K562 (cell line): ENCODE data around the gene CHPF2. TPM values are rescaled to one million over a fixed set of nuclear protein-coding genes. Genes with fewer than 3 reads are reported as not detected.

Experiments
- ATAC-seq: fragments of 200-7000 bp; cut with Tn5 transposase; 3 replicates; pipeline ENCODE4 v1.9.1; 2020; ENCODE audit warnings: moderate library complexity
- BruUV-seq: library from RNA; stranded (reverse); fragments of 400-500 nt; replicated peaks from 2 replicates; lab custom pipeline; 2021; lab: Mats Ljungman, UMichigan
- CTCF ChIA-PET: fragments of 300-600 bp; formaldehyde crosslinking; extraction: SDS; loops from one replicate; lab custom pipeline; 2021; ENCODE audit warnings: low intra/inter-chr PET ratio; lab: Yijun Ruan, JAX
- POLR2A ChIA-PET: fragments of 300-600, 350-650 bp; sonication (Branson Sonifier 250); formaldehyde crosslinking; extraction: SDS; loops from one replicate; lab custom pipeline; 2021; ENCODE audit warnings: antibody characterized with exemption, inconsistent platforms; lab: Yijun Ruan, JAX
- DNase-seq, 4 experiments: peaks; one replicate each; pipeline versions ENCODE4 v3.0.0 to v3.0.0-alpha.2; 2011 to 2018; ENCODE audit warnings: low spot score in 3 of 4, mixed read lengths in 3 of 4; ENCODE audit errors: extremely low read depth in 1 of 4
- FAIRE-seq: peaks from 2 replicates; lab custom pipeline; 2011; peaks lifted over from hg19 to GRCh38; lab: Jason Lieb, UNC
- H2AFZ ChIP-seq: 2 replicates; pipeline ENCODE4 v1.6.0; 2011; ENCODE audit warnings: low read depth, low read length, control low read depth, inconsistent platforms
- H3K27ac ChIP-seq: fragments of 200-600 bp; 3 replicates; pipeline ENCODE4 v1.8.0; 2011; ENCODE audit warnings: low read depth, mild to moderate bottlenecking, control low read depth, inconsistent platforms, low read length, moderate library complexity, mixed read lengths; ENCODE audit errors: extremely low read depth
- H3K27me3 ChIP-seq, 2 experiments: fragments of 300-600 bp in 1 of 2; 2 replicates in 1 of 2; 3 replicates in 1 of 2; pipeline versions ENCODE4 v1.6.0 to v1.8.0; 2011; ENCODE audit warnings: inconsistent platforms in 2 of 2, low read length in 2 of 2, mild to moderate bottlenecking in 1 of 2, mixed read lengths in 1 of 2, moderate library complexity in 1 of 2; ENCODE audit not compliant: control insufficient read depth in 2 of 2, insufficient read depth in 2 of 2
- H3K36me3 ChIP-seq: fragments of 300-600 bp; 3 replicates; pipeline ENCODE4 v1.8.0; 2011; ENCODE audit warnings: mild to moderate bottlenecking, low read length, inconsistent platforms; ENCODE audit not compliant: control insufficient read depth, insufficient read depth
- H3K4me1 ChIP-seq, 2 experiments: fragments of 200-600 bp in 1 of 2; replicated peaks in 1 of 2; 2 replicates in 1 of 2; 3 replicates in 1 of 2; pipeline versions ENCODE4 v1.5.1 to v1.8.0; 2011; ENCODE audit warnings: inconsistent platforms in 2 of 2, low read length in 2 of 2, mild to moderate bottlenecking in 1 of 2, mixed read lengths in 1 of 2, moderate library complexity in 1 of 2; ENCODE audit not compliant: control insufficient read depth in 2 of 2, insufficient read depth in 2 of 2
- H3K4me2 ChIP-seq: 2 replicates; pipeline ENCODE4 v1.6.1; 2011; ENCODE audit warnings: low read length, control low read depth, inconsistent platforms, mixed read lengths; ENCODE audit not compliant: insufficient read depth
- H3K4me3 ChIP-seq: fragments of 200-600 bp; sonication (generic), shearing (Covaris generic); 2 replicates; pipeline ENCODE4 v1.5.1; 2016; ENCODE audit warnings: control low read depth, inconsistent platforms
- H3K79me2 ChIP-seq: fragments of 200-600 bp; 3 replicates; pipeline ENCODE4 v1.8.0; 2011; ENCODE audit warnings: low read length, inconsistent platforms; ENCODE audit not compliant: control insufficient read depth, insufficient read depth
- H3K9ac ChIP-seq, 2 experiments: 2 replicates each; pipeline versions ENCODE4 v1.6.0 to v1.6.1; 2011; ENCODE audit warnings: low read depth in 2 of 2, low read length in 2 of 2, control low read depth in 1 of 2, inconsistent platforms in 1 of 2, mild to moderate bottlenecking in 1 of 2, mixed read lengths in 1 of 2; ENCODE audit not compliant: insufficient read depth in 1 of 2
- H3K9me1 ChIP-seq: one replicate; pipeline ENCODE4 v1.6.0; 2011; ENCODE audit warnings: inconsistent platforms, mild to moderate bottlenecking, low read length, moderate library complexity; ENCODE audit not compliant: control insufficient read depth, insufficient read depth
- H3K9me3 ChIP-seq: replicated peaks from 2 replicates; pipeline ENCODE4 v1.5.1; 2011; ENCODE audit warnings: low read depth, low read length, inconsistent platforms; ENCODE audit not compliant: control insufficient read depth, insufficient read depth
- H4K20me1 ChIP-seq: replicated peaks from 2 replicates; pipeline ENCODE4 v1.6.1; 2011; ENCODE audit warnings: low read length, inconsistent platforms, mixed read lengths; ENCODE audit not compliant: control insufficient read depth, insufficient read depth
- ILK ChIP-seq: fragments of 450-650 bp; IDR thresholded peaks from 2 replicates; pipeline ENCODE4 v1.6.1; 2016; ENCODE audit warnings: missing genetic modification characterization, low read depth, mild to moderate bottlenecking, missing compliant biosample characterization, moderate library complexity, borderline replicate concordance
- MAFF ChIP-seq: IDR thresholded peaks from 2 replicates; pipeline ENCODE4 v1.6.1; 2012; ENCODE audit warnings: low read length, improper control_type of control experiment
- POLR2A ChIP-seq: fragments of 450-650 bp; conservative IDR thresholded peaks from 2 replicates; pipeline ENCODE4 v1.6.1; 2016
- POLR2G ChIP-seq: fragments of 200-400 bp; formaldehyde crosslinking; IDR thresholded peaks from 2 replicates; pipeline ENCODE4 v1.6.1; 2017; ENCODE audit warnings: low read depth, mild to moderate bottlenecking, antibody characterized with exemption, low read length, moderate library complexity
- RHOXF2B ChIP-seq: fragments of 250-450 bp; sonication (Bioruptor Pico); conservative IDR thresholded peaks from 2 replicates; pipeline ENCODE4 v1.5.1; 2021
- ZNF384 ChIP-seq: IDR thresholded peaks from 2 replicates; pipeline ENCODE4 v1.6.1; 2012; ENCODE audit warnings: low read depth, low read length, improper control_type of control experiment
- WGBS: fragments of 100-300 bp; shearing (Covaris generic); methylation state at CpG from one replicate; pipeline ENCODE4 v1.1.6; 2016; ENCODE audit warnings: low coverage, mixed read lengths; ENCODE audit not compliant: insufficient coverage; ENCODE audit errors: missing lambda C conversion rate; 5-methylcytosine and 5-hydroxymethylcytosine counted together
- in situ Hi-C: fragments of 300-500 bp; cut with MboI; formaldehyde crosslinking; loops from 4 replicates; pipeline ENCODE4 v1.15.0; 2018; ENCODE audit warnings: inconsistent platforms, mixed read lengths
- intact Hi-C: fragments of 100-400 bp; cut with micrococcal nuclease; formaldehyde crosslinking; loops from 2 replicates; pipeline ENCODE4 v1.14.2; 2022
- polyA plus RNA-seq, 8 experiments: library from polyadenylated mRNA; depleted of rRNA in 4 of 8; stranded (reverse) in 5 of 8; unstranded in 3 of 8; fragments of >200 nt; fragmentation: Nextera tagmentation in 2 of 8; fragmentation: Illumina TruSeq in 1 of 8; extraction: Ambion mirVana in 2 of 8; extraction: Trizol in 1 of 8; gene quantifications; 2 replicates each; pipeline versions ENCODE4 v1.2.1 to v1.2.3, GENCODE V29; 2011 to 2014; ENCODE audit warnings: inconsistent platforms in 1 of 8, missing spikeins in 1 of 8
- total RNA-seq, 7 experiments: library from RNA; depleted of rRNA in 6 of 7; stranded (reverse); fragments of >200 nt in 6 of 7; fragmentation: Illumina TruSeq in 2 of 7; extraction: Trizol in 2 of 7; gene quantifications; 2 replicates each; pipeline versions ENCODE4 v1.2.1 to v1.2.3, GENCODE V29; 2011 to 2021; ENCODE audit warnings: low replicate concordance in 1 of 7
- TF ChIP-seq, protein P1 (sequence below): fragments of 450-650 bp; IDR thresholded peaks from 2 replicates; pipeline ENCODE4 v1.7.1; 2018; ENCODE audit warnings: mild to moderate bottlenecking, low read depth; ENCODE audit not compliant: partially characterized antibody
- TF ChIP-seq, protein P2 (sequence below): sonication (generic); formaldehyde crosslinking; IDR thresholded peaks from 2 replicates; pipeline ENCODE4 v1.8.0; 2022; ENCODE audit warnings: missing genetic modification reagents, mild to moderate bottlenecking, moderate library complexity, borderline replicate concordance
- TF ChIP-seq, protein P3 (sequence below): fragments of 450-650 bp; IDR thresholded peaks from 2 replicates; pipeline ENCODE4 v1.6.1; 2016; ENCODE audit warnings: low read depth, mild to moderate bottlenecking, moderate library complexity

Gene CHPF2
- total and polyA plus RNA-seq, 9 of the 15 experiments (the other 6 are each of a cell fraction or from before 2014, with no cell fraction given): 0.08 to 32.8 (median 10.5) TPM

DNA sequence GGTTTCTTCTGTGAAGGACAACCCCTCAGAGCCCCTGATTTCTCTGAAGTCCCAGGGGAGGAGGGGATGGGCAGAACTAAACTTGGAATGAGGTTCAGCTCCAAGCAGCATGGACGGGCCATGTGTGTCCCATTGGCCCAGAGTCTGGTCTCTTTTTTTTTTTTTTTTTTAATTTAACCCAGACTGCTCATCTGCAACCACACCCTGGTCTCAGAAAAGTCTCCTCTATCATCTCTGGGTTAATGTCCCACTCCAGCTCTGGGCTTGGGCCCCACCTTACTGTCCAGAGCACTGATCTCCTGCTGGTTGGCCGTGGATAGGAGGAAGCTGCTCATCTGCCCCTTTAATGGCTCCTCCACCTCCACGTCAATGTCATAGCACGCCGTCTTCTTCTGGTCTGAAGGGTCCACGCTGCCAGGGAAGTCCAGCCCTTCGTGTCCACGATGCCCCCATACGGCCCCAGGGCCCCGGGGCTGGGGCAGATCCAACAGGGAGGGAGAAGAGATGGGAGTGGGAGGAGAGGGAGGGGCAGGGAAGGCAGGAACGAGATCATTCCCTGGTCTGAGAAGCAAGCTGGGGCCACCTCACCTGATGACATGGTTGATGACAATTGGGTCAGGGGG lies 7.7 kb downstream of the CHPF2 start:
- intact Hi-C loops: loop anchor here (2.0 to 5.0 kb wide), 2 partner anchors 33 to 48 kb away; no protein-coding TSS in a partner anchor
- DNase-seq (no peak), FAIRE-seq (no peak), ATAC-seq (no peak)
- 50% methylated on average over 10 of the region's 11 CpGs for WGBS
- Histone ChIP-seq H3K4me3 (no peak overlapping the region), H3K4me2 (no peak overlapping the region), H2AFZ (no peak overlapping the region), H3K9ac (no peak overlapping the region), H3K36me3 (peaks cover 32% of the 10 kb centered on the region; the same call in 2 of the 3 replicates), H3K79me2 (peaks cover 1% of the 10 kb centered on the region; the same call in 1 of the 3 replicates), H3K9me1 (peaks cover 6% of the 10 kb centered on the region), H3K27me3 (peaks cover 0 to 7% of the 10 kb centered on the region in 2 experiments; a peak in 1 of 5 replicates), H3K9me3 (no peaks in the 10 kb centered on the region), H3K27ac (no peak overlapping the region), H3K4me1 (peaks cover 12 to 38% of the 10 kb centered on the region in 2 experiments; a peak in 4 of 5 replicates), H4K20me1 (peaks cover 58% of the 10 kb centered on the region)
- no TSS peak for BruUV-seq
- ChIA-PET CTCF (interaction anchor here (0.6 kb wide), 1 partner anchor 11 kb away, joined by 3 read pairs; no protein-coding TSS in a partner anchor), POLR2A (interaction anchor here (0.6 to 3.8 kb wide), 7 partner anchors 11 to 303 kb away, joined by 3 to 36 read pairs (median 3); partner anchors contain the start of gene ABCF2)
- in situ Hi-C loops: no loop called here
- TF ChIP-seq ILK (no peak), RHOXF2B (CRISPR knock-in tag) (no peak), MAFF (no peak), POLR2A (0 out of 2 replicates have a peak, but pooled peaks have one; percentile 21), ZNF384 (peak; percentile 24; the same call in 1 of the 2 replicates), POLR2G (peak; percentile 60)
- TF ChIP-seq, protein P1, sequence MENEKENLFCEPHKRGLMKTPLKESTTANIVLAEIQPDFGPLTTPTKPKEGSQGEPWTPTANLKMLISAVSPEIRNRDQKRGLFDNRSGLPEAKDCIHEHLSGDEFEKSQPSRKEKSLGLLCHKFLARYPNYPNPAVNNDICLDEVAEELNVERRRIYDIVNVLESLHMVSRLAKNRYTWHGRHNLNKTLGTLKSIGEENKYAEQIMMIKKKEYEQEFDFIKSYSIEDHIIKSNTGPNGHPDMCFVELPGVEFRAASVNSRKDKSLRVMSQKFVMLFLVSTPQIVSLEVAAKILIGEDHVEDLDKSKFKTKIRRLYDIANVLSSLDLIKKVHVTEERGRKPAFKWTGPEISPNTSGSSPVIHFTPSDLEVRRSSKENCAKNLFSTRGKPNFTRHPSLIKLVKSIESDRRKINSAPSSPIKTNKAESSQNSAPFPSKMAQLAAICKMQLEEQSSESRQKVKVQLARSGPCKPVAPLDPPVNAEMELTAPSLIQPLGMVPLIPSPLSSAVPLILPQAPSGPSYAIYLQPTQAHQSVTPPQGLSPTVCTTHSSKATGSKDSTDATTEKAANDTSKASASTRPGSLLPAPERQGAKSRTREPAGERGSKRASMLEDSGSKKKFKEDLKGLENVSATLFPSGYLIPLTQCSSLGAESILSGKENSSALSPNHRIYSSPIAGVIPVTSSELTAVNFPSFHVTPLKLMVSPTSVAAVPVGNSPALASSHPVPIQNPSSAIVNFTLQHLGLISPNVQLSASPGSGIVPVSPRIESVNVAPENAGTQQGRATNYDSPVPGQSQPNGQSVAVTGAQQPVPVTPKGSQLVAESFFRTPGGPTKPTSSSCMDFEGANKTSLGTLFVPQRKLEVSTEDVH: peak; percentile 23
- TF ChIP-seq, protein P2, sequence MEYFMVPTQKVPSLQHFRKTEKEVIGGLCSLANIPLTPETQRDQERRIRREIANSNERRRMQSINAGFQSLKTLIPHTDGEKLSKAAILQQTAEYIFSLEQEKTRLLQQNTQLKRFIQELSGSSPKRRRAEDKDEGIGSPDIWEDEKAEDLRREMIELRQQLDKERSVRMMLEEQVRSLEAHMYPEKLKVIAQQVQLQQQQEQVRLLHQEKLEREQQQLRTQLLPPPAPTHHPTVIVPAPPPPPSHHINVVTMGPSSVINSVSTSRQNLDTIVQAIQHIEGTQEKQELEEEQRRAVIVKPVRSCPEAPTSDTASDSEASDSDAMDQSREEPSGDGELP (CRISPR knock-in tag): 0 out of 2 replicates have a peak, but pooled peaks have one; percentile 15
- TF ChIP-seq, protein P3, sequence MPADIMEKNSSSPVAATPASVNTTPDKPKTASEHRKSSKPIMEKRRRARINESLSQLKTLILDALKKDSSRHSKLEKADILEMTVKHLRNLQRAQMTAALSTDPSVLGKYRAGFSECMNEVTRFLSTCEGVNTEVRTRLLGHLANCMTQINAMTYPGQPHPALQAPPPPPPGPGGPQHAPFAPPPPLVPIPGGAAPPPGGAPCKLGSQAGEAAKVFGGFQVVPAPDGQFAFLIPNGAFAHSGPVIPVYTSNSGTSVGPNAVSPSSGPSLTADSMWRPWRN: no peak
